Measurements from ENCODE around the gene TMEM126A. TPM values are rescaled to one million over a fixed set of nuclear protein-coding genes. Genes with fewer than 3 reads are reported as not detected.

Gene TMEM126A
- total RNA-seq, 1 donor from 2014 or later = 24.6 TPM

DNA sequence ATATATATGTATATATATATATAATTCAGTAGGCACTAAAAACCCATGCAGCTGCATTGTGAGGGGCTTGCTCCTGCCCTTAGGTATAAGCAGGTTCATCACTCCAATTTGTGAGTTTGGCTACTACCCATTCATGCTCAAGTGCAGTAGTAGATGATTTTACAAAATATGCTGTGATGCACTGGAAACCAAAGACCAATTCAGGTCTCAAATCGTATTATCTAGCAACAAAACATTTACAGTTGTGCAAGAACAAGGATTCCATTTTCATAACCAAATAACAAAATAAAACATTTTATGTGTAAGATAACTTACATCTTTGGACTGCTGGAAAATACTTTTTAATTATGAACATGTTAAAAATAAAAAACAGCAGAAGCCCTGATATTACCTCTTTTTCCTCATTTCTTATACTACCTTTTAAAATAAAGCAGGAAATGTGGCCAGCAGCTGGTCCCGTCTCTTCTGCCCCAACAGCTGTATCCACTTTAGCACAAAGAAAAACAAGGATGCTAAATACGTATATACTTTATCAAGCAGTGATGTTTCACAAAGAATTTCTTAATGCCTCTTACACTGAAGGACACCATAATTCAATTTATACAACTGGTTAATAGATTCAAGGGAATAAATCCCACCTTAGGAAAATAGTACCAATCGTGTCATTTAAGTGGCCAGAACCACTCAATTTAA is 14.4 kb downstream of the TMEM126A start:
- TF ChIP-seq, protein P1, sequence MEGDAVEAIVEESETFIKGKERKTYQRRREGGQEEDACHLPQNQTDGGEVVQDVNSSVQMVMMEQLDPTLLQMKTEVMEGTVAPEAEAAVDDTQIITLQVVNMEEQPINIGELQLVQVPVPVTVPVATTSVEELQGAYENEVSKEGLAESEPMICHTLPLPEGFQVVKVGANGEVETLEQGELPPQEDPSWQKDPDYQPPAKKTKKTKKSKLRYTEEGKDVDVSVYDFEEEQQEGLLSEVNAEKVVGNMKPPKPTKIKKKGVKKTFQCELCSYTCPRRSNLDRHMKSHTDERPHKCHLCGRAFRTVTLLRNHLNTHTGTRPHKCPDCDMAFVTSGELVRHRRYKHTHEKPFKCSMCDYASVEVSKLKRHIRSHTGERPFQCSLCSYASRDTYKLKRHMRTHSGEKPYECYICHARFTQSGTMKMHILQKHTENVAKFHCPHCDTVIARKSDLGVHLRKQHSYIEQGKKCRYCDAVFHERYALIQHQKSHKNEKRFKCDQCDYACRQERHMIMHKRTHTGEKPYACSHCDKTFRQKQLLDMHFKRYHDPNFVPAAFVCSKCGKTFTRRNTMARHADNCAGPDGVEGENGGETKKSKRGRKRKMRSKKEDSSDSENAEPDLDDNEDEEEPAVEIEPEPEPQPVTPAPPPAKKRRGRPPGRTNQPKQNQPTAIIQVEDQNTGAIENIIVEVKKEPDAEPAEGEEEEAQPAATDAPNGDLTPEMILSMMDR (conservative IDR thresholded peaks at IDR 0.05; ENCODE audit: low read depth, low read length) = no peak
- no peak for DNase-seq (ENCODE audit: low read depth)
- peak overlapping the region; percentile 90 for H3K4me3 ChIP-seq (ENCODE audit: low read depth, low read length)

- no peak for DNase-seq (ENCODE audit: low read depth)
- H3K4me3 ChIP-seq (ENCODE audit: low read depth, low read length) = peak overlapping the region; percentile 90
- TF ChIP-seq, protein P1 (conservative IDR thresholded peaks at IDR 0.05; ENCODE audit: low read depth, low read length) = no peak
Measured at GRCh38 chr11:85663080-85663752, 15.4 kb downstream of the TMEM126A start.

GRCh38 chr11:85663753-85664614 is 16.2 kb downstream of the TMEM126A start:
- H3K4me3 ChIP-seq (ENCODE audit: low read depth, low read length) = peak overlapping the region; percentile 90
- DNase-seq (ENCODE audit: low read depth) = no peak
- TF ChIP-seq, protein P1 (conservative IDR thresholded peaks at IDR 0.05; ENCODE audit: low read depth, low read length) = peak; percentile 34

GRCh38 chr11:85664615-85665481 is 17.1 kb downstream of the TMEM126A start, which contains the start of gene CREBZF:
CREBZF (minus strand) TSS chr11:85665129; CDS start chr11:85664875, 254 bp downstream.
- H3K4me3 ChIP-seq (ENCODE audit: low read depth, low read length) = peak within 1 kb of the TSS; percentile 90
- TF ChIP-seq, protein P1 (conservative IDR thresholded peaks at IDR 0.05; ENCODE audit: low read depth, low read length) = peak; percentile 1
- peak; percentile 59 for DNase-seq (ENCODE audit: low read depth)

DNA sequence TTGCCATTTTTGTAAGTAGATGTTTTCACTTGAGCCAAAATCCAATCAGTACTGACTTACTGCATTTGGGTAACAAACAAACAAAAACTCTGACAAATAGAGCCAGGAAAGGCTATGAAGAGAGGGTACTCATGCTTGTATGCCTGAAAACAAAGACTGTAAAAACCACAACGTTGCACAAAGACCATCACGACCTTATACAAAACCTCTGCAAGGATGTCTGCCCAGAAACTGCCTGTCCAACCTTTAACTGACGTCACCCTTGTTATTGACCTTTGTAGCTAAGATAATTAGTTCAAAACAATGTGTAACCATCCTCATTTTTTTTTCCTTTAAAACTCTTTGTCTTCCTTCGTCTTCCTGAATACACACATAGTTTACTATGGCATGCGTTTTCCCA is 18.0 kb downstream of the TMEM126A start:
- H3K4me3 ChIP-seq (ENCODE audit: low read depth, low read length) = peak overlapping the region; percentile 90
- DNase-seq (ENCODE audit: low read depth) = peak; percentile 59
- TF ChIP-seq, protein P1 (conservative IDR thresholded peaks at IDR 0.05; ENCODE audit: low read depth, low read length) = no peak

DNA sequence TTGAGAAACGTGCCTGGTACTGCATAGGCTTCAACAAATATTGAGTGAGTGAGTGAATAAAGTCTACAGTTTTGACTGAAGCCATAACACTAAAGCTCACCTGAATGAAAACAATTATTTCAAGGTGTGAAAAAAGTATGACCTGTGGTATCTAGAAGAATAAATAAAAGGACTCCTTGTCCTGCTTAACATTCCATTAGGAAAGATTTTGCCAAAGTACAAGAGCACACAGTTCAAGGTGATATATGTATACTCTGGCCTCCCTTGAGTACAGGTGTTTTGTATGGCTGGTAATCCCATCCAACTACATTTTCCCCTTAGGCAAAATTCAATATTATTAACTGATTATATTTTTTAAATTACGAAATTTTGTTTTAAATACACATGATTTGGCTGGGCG is 18.9 kb downstream of the TMEM126A start:
- no peak for DNase-seq (ENCODE audit: low read depth)
- TF ChIP-seq, protein P1 (conservative IDR thresholded peaks at IDR 0.05; ENCODE audit: low read depth, low read length) = no peak

More for the DNA sequence above, 18.9 kb downstream of the TMEM126A start:
- no peak overlapping the region for H3K4me3 ChIP-seq (ENCODE audit: low read depth, low read length)
